OCI-LY1 (cell line): ENCODE results near the gene ATL1.

Experiments used
- H2AFZ ChIP-seq: fragments of 200-600 bp; sonication (generic), shearing (Covaris generic); 2 replicates; pipeline ENCODE4 v1.6.0; 2014; ENCODE audit warnings: antibody characterized with exemption, mild to moderate bottlenecking, low read length
- H3F3A ChIP-seq: fragments of 200-600 bp; sonication (generic), shearing (Covaris generic); 2 replicates; pipeline ENCODE4 v1.6.0; 2014; ENCODE audit warnings: mild to moderate bottlenecking, antibody characterized with exemption, low read length, moderate library complexity; ENCODE audit not compliant: insufficient read depth
- H3K27ac ChIP-seq: fragments of 200-600 bp; sonication (generic); 2 replicates; pipeline ENCODE4 v1.5.1; 2014; ENCODE audit warnings: low read length, mixed run types, mild to moderate bottlenecking, low read depth; ENCODE audit not compliant: poor library complexity, severe bottlenecking
- H3K27me3 ChIP-seq: fragments of 200-600 bp; sonication (generic); 2 replicates; pipeline ENCODE4 v1.6.0; 2014; ENCODE audit warnings: antibody characterized with exemption, mild to moderate bottlenecking, low read length, moderate library complexity; ENCODE audit not compliant: insufficient read depth
- H3K36me3 ChIP-seq: fragments of 200-600 bp; sonication (generic); 2 replicates; pipeline ENCODE4 v1.6.1; 2014; ENCODE audit warnings: mild to moderate bottlenecking, antibody characterized with exemption, low read length, moderate library complexity, mixed read lengths; ENCODE audit not compliant: insufficient read depth
- H3K4me1 ChIP-seq: fragments of 200-600 bp; sonication (generic); 2 replicates; pipeline ENCODE4 v1.5.1; 2014; ENCODE audit warnings: mild to moderate bottlenecking, low read length, moderate library complexity; ENCODE audit not compliant: insufficient read depth, severe bottlenecking
- H3K4me2 ChIP-seq: fragments of 200-600 bp; sonication (generic), shearing (Covaris generic); 2 replicates; pipeline ENCODE4 v1.6.1; 2014; ENCODE audit warnings: low read length
- H3K4me3 ChIP-seq: fragments of 200-600 bp; sonication (generic); 2 replicates; pipeline ENCODE4 v1.5.1; 2014; ENCODE audit warnings: low read length, low read depth, mild to moderate bottlenecking, mixed read lengths; ENCODE audit not compliant: poor library complexity, severe bottlenecking
- H3K79me2 ChIP-seq: fragments of 200-600 bp; shearing (Covaris generic); 2 replicates; pipeline ENCODE4 v1.6.1; 2016; ENCODE audit warnings: mixed run types, low read length, mixed read lengths; ENCODE audit not compliant: insufficient read depth
- H3K9ac ChIP-seq: fragments of 200-600 bp; sonication (generic), shearing (Covaris generic); 2 replicates; pipeline ENCODE4 v1.6.1; 2014; ENCODE audit warnings: mild to moderate bottlenecking, low read length, mixed read lengths
- H3K9me2 ChIP-seq: fragments of 200-600 bp; sonication (generic), shearing (Covaris generic); 2 replicates; pipeline ENCODE4 v1.6.1; 2014; ENCODE audit warnings: low read depth, mild to moderate bottlenecking, low read length, mixed read lengths
- H3K9me3 ChIP-seq: fragments of 200-600 bp; shearing (Covaris generic); 2 replicates; pipeline ENCODE4 v1.6.1; 2014; ENCODE audit warnings: low read length, mixed read lengths
- H4K20me1 ChIP-seq: fragments of 200-600 bp; sonication (generic), shearing (Covaris generic); 2 replicates; pipeline ENCODE4 v1.6.0; 2016; ENCODE audit warnings: mild to moderate bottlenecking, low read length; ENCODE audit not compliant: insufficient read depth
- EZH2 ChIP-seq: fragments of 200-600 bp; sonication (generic), shearing (Covaris generic); IDR thresholded peaks from 2 replicates; pipeline ENCODE4 v1.8.0; 2017; ENCODE audit warnings: borderline replicate concordance, mixed run types, mild to moderate bottlenecking, antibody characterized with exemption, low read length, moderate library complexity, mixed read lengths
- TF ChIP-seq, protein P1 (sequence below): fragments of 200-600 bp; sonication (generic), shearing (Covaris generic); IDR thresholded peaks from 2 replicates; pipeline ENCODE4 v1.5.1; 2017; ENCODE audit warnings: mild to moderate bottlenecking, antibody characterized with exemption, low read length, moderate library complexity, mixed read lengths

ATL1 gene

GRCh38 chr14:50666772-50667683, 107.1 kb downstream of the ATL1 start:
- Histone ChIP-seq H3K27ac (peak overlapping the region; percentile 59), H3K4me3 (peak overlapping the region; percentile 67), H3K27me3 (no peaks in the 10 kb centered on the region), H3F3A (no peaks in the 10 kb centered on the region), H3K79me2 (peaks cover 17% of the 10 kb centered on the region), H2AFZ (no peak overlapping the region), H3K36me3 (peaks cover 7% of the 10 kb centered on the region), H3K9me3 (no peaks in the 10 kb centered on the region), H3K4me1 (peaks cover 38% of the 10 kb centered on the region), H3K4me2 (peak overlapping the region; percentile 82), H4K20me1 (no peaks in the 10 kb centered on the region), H3K9ac (peak overlapping the region; percentile 51), H3K9me2 (no peaks in the 10 kb centered on the region)
- TF ChIP-seq EZH2, result no peak
- TF ChIP-seq, protein P1, sequence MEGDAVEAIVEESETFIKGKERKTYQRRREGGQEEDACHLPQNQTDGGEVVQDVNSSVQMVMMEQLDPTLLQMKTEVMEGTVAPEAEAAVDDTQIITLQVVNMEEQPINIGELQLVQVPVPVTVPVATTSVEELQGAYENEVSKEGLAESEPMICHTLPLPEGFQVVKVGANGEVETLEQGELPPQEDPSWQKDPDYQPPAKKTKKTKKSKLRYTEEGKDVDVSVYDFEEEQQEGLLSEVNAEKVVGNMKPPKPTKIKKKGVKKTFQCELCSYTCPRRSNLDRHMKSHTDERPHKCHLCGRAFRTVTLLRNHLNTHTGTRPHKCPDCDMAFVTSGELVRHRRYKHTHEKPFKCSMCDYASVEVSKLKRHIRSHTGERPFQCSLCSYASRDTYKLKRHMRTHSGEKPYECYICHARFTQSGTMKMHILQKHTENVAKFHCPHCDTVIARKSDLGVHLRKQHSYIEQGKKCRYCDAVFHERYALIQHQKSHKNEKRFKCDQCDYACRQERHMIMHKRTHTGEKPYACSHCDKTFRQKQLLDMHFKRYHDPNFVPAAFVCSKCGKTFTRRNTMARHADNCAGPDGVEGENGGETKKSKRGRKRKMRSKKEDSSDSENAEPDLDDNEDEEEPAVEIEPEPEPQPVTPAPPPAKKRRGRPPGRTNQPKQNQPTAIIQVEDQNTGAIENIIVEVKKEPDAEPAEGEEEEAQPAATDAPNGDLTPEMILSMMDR, result no peak

DNA sequence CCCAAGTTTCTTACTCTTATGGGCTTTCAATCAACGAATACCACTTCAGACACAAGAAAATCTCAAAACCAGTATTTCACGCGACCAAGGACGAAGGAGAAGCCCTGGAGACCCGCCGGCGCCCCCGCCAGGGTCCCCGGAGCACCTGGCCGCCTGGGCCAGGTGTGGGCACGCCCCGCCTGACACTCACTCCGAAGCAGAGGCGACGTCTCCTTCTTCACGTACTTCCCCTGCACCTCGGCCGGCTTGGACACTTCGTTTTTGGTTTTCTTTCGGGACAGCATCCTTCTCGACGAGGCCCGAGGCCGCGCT, 107.7 kb downstream of the ATL1 start:
- Histone ChIP-seq H3K9ac (peak overlapping the region; percentile 51), H3F3A (no peaks in the 10 kb centered on the region), H3K4me2 (peak overlapping the region; percentile 82), H4K20me1 (no peaks in the 10 kb centered on the region), H3K79me2 (peaks cover 17% of the 10 kb centered on the region), H3K36me3 (peaks cover 7% of the 10 kb centered on the region), H3K27me3 (no peaks in the 10 kb centered on the region), H3K9me3 (no peaks in the 10 kb centered on the region), H3K27ac (peak overlapping the region; percentile 59), H2AFZ (no peak overlapping the region), H3K4me1 (peaks cover 38% of the 10 kb centered on the region), H3K9me2 (no peaks in the 10 kb centered on the region), H3K4me3 (peak overlapping the region; percentile 67)
- no peak for TF ChIP-seq EZH2
- TF ChIP-seq, protein P1, result peak; percentile 38; the same call in 1 of the 2 replicates

DNA sequence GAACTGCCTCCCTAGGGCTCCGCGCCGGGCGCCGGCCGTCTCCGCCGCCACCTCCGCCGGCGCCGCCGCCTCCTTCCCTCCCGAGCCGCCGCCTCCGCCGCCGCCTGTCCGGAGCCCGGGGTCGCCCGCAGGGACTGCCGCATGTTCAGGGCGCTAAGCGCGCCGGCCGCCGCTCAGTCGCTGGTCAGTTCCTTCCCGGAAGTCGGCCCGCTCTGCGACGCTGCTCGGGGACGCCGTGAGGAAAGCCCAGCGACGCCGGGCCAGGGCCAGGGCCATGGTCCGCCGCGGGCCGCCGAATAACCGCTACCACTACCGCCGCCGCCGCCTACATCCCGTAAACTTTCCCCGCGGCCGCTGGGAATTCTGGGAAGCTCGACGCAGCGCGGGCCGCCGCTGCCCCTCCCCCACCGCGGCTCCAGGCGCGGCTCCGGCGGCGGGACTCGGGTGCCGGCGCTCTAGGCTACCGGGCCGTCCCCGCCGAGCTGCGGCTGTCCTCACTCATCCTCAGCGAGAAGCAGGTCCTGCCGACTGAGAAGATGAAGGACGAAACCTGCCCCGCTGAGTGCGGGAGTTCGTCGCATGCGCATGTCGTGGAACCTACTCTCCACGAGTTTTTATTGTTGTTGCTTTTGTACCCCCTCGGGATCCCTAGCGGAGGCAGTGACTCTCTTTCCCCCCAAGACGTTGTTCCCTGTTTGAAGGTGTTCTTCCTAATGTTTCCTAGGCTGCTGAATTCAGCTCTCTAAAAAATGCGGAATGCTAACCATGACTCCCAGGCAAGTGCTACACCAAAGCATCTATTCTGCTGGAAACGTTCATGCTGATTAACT, 108.3 kb downstream of the ATL1 start, which contains the start of gene SAV1:
TSS of gene SAV1 (minus strand) at position 311 of the 830 bp plus-strand sequence. CDS start 339 bp downstream, outside the sequence.
- Histone ChIP-seq H4K20me1 (no peaks in the 10 kb centered on the region), H3K4me3 (peak within 1 kb of the TSS; percentile 67), H3K79me2 (peaks cover 17% of the 10 kb centered on the region), H2AFZ (no peak within 1 kb of the TSS), H3K36me3 (peaks cover 7% of the 10 kb centered on the region), H3K9me2 (no peaks in the 10 kb centered on the region), H3K9ac (peak within 1 kb of the TSS; percentile 51), H3K4me1 (peaks cover 38% of the 10 kb centered on the region), H3K27ac (peak within 1 kb of the TSS; percentile 59), H3K27me3 (no peaks in the 10 kb centered on the region), H3K4me2 (peak within 1 kb of the TSS; percentile 82), H3K9me3 (no peaks in the 10 kb centered on the region), H3F3A (no peaks in the 10 kb centered on the region)
- no peak for TF ChIP-seq EZH2
- TF ChIP-seq, protein P1, result no peak
